ENCODE data around the gene NFU1.

DNA sequence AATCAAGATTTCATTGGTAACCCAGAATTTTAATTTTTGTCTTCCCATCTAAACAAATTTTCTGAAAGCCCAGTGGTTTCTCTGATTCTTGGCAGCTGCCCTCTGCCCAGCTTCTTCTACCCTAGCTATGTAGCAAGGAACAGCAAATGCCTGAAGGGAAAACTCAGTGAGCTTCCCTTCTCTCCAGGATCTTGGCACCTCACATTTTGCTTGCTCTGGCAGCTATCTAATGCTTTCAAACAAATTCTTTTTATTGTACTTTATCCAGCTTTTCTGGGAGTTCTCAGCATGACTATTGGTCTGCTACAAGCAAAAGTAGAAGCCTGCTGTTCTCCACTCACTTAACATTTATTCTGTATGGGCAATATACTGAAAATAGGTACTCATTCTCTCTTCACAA lies 31.9 kb downstream of the NFU1 start:
- no peak for TF ChIP-seq SIN3A (IDR thresholded peaks at IDR 0.05; ENCODE audit: borderline replicate concordance, low read depth, low read length)
- TF ChIP-seq RXRA (IDR thresholded peaks at IDR 0.05; ENCODE audit: borderline replicate concordance, low read depth): no peak
- TF ChIP-seq POLR2AphosphoS5 (IDR thresholded peaks at IDR 0.05; ENCODE audit: low read depth, low read length): no peak
- no peak for TF ChIP-seq CTCF (IDR thresholded peaks at IDR 0.05)
- no peak for TF ChIP-seq EP300 (IDR thresholded peaks at IDR 0.05; ENCODE audit: borderline replicate concordance in 1 of 2, low read depth in 1 of 2, low read length in 1 of 2)
- TF ChIP-seq RFX5 (IDR thresholded peaks at IDR 0.05; ENCODE audit: low read length): no peak
- TF ChIP-seq MAX (IDR thresholded peaks at IDR 0.05; ENCODE audit: low read depth): no peak
- no peak for TF ChIP-seq TCF12 (IDR thresholded peaks at IDR 0.05)
- no peak for TF ChIP-seq JUND (IDR thresholded peaks at IDR 0.05)

All from SK-N-SH (cell line).